Dermis blood vessel endothelial cell (primary cell): ENCODE measurements around the gene TESK2. TPM values are rescaled to one million over a fixed set of nuclear protein-coding genes. Genes with fewer than 3 reads are reported as not detected.
"Not testable (repeated sequence)": the region's sequence is repeated elsewhere in the genome, so short reads cannot be mapped to it uniquely, and the experiment has no call there.

ENCODE experiments used
- DNase-seq: peaks from one replicate; pipeline ENCODE4 v3.0.0; 2010
- total RNA-seq: library from RNA; depleted of rRNA; stranded (reverse); fragments of >200 nt; gene quantifications from 2 replicates; pipeline ENCODE4 v1.2.3, GENCODE V29; 2014

TESK2 gene
- total RNA-seq, 1 donor from 2014 or later: 7.7 TPM

DNA sequence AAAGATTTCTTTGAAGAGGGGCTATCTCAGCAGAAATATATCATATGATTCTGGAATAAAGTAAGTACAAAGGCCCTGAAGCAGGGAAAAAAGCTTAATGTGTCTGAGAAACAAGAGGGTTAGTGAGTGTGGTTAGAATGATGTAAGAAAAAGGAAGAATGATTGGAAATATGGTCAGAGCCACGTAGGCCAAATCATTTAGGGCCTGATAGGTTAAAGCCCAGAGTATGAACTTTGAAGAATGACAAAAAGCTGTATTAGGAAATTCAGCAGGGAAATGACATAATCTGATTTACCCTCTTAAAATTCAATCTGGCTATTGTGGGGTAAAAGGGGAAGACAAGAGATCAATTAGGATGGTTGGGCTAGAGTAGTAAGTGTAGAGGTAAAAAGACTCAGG, 81.7 kb downstream of the TESK2 start:
- no peak for DNase-seq

- DNase-seq: no peak
Measured at GRCh38 chr1:45407629-45408287, 83.2 kb downstream of the TESK2 start.

- DNase-seq: no peak
Measured at GRCh38 chr1:45405636-45406035, 85.3 kb downstream of the TESK2 start.

DNA sequence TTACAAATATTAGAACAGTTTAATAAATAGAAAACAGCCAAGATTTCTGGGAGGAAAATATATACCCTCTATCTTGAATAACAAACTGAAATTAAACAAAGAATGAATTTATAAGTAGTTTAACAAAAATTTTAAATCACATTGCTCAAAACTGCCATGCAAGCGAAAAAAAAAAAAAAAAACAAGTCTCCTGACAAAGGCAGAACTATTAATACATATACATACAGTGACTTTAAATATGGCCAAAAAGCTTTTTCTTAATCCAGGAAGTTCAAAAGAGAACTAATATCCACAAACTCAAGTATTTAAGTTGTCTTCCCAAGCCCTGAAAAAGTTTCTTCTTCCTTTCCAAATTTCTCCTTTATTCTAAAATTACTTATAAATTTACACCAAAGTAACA, 87.2 kb downstream of the TESK2 start:
- no peak for DNase-seq

- DNase-seq: no peak
Measured at GRCh38 chr1:45403298-45403697, 87.7 kb downstream of the TESK2 start.

- no peak for DNase-seq
Measured at GRCh38 chr1:45401524-45401923, 89.4 kb downstream of the TESK2 start.

DNA sequence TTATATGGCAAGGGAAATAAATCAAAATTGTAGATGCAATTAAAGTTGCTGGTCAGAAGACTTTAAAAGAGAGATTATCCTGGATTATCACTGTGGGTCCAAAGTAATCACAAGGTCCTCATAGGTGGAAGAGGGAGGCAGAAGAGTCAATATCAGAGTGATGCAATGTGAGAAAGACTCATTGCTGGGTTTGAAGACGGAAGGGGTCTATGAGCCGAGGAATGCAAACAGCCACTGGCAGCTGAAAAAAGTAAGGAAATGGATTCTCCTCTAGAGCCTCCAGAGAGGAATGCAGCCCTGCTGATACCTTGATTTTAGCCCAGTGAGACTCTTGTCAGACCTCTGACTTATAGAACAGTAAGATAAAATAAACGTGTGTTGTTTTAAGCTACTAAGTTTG, 90.9 kb downstream of the TESK2 start:
- no peak for DNase-seq

DNA sequence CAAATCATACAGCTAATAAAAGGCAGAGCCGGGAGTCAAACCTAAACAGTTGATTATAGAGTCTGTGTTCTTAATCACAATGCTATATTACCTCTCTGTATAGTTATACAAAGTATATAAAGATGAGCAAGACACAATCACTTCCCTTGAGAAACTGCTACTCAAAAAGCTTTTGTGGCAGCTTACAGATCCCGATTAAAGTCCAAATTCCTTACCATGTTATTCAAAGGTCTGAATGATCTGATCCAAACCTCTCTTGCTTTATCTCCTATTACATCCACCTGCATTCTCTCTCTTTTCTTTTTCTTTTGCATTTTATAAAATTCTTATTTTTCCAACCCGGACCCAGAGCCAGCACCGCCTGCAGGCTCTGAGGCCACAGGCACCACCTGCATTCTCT, 93.7 kb downstream of the TESK2 start:
- DNase-seq: no peak

DNA sequence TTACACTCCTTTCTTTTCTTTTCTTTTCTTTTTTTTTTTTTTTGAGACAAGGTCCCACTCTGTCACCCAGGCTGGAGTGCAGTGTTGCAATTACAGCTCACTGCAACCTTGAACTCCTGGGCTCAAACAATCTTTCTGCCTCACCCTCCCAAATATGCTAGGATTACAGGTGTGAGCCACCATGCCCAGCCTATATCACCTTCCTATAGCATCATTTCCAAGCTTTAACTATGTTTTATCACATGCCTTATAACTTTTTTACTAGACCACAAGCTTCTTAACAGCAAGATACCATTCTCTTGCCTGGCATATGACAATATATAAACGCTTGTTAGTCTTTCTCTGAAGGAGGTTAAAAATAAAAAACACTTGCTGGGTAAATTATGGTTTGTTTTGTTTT, 95.4 kb downstream of the TESK2 start:
- DNase-seq: no peak

DNA sequence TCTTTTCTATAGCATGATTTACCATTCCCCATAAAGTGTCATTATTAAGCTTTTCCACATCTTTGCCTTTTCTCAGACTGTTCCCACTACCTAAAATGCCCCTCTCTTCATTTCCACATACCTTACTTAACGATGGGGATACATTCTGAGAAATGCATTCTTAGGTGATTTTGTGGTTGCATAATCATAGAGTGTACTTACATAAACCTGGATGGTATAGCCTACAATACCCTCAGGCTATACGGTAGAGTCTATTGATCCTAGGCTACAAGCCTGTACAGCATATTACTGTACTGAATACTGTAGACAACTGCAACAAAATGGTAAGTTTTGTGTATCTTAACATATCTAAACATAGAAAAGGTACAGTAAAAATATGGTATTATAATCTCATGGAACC, 95.9 kb downstream of the TESK2 start:
- no peak for DNase-seq

- peak; percentile 35 for DNase-seq
Measured at GRCh38 chr1:45394342-45394741, 96.6 kb downstream of the TESK2 start.

DNA sequence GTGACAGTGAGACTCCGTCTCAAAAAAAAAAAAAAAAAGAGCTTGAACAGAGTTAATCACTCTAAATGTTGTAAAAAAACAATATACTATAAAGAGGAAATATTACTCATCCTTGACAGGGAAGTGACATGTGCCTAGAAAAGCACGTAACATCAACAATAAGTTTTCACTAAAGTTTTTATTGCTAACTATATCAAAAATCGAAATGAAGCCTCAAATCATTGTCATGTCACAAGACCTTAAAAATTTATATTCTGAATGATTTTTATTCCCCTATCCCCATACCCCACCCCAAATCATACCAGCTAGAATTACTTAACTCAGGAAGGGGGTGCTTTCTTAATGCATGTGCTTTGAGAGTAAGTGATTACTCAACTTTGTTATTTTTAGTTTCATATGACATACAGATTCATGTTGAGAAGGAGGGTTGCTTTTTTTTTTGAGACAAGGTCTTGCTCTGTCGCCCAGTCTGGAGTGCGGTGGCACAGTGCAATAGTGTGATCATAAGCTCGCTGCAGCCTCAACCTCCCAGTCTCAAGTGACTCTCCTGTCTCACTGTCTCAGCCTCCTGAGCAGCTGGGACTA, 97.2 kb downstream of the TESK2 start:
- DNase-seq: peak; percentile 67

GRCh38 chr1:45386219-45386618, 104.7 kb downstream of the TESK2 start:
- DNase-seq: no peak

- no peak for DNase-seq
Measured at GRCh38 chr1:45385302-45385701, 105.7 kb downstream of the TESK2 start.

DNA sequence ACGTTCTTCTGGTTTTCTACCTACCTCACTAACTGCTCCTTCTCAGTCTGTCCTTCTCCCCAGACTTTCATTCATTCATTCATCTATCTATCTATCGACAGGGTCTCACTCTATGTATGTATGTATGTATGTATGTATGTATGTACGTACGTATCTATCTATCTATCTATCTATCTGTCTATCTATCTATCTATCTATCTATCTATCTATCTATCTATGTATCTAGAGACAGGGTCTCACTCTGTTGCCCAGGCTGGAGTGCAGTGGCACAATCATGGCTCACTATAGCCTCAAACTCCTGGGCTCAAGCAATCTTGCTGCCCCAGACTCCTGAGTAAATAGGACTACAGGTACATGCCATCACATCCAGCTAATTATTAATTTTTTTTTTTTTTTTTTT, 106.8 kb downstream of the TESK2 start:
- DNase-seq: not testable (repeated sequence)

DNA sequence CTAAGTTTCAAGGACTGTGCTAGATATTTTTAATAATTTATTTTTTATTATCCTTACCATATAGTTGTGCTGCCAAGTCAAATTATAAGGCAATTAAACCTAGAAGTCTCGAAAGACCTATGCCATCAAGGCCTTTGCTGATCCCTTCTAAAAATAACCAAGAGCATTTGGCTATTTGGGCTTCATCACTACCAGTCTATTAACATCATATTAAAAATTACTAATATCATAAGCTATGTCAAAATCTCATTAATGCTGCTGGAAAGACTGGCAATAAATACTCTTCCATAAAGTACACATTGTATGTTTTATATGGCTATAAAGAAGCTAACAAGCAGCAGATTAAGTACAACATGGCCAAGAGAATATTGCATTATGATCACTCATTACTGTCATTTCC, 107.8 kb downstream of the TESK2 start:
- no peak for DNase-seq

DNA sequence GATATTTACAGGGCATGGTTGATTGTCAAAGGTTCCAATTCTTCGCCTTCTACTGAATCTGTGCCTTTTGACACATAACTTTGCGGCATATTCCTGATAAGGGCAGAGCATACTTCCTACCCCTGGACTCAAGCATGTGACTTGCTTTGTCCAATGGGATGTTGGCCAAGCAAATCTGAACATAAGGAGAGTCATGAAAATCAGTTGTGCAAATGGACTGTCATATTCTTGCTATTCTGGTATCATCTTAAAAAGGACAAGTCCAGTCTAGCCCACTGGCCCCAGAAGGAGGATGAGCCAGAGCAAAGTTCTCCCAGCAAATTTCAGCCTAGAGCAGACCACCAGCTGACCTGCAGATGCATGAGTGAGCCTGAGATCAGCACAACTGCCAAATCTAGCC, 109.7 kb downstream of the TESK2 start:
- DNase-seq: no peak

DNA sequence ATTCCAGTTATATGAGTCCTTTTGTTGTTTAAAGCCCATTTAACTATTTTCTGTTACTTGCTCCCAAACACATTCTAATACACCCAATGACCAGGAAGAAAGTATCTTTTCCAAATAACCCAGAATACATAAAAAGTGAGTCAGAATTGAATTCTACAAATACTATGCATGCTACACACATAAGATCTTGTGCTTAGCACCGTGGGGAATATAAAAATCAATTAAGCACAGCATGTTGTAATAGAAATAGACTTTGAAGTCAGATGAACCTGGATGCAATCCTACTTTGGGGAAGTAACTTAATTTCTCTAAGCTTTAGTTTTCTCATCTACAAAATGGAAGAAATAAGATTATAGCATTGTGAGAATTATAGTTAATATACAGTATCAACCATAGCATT, 110.2 kb downstream of the TESK2 start:
- DNase-seq: no peak

- DNase-seq: no peak
Measured at GRCh38 chr1:45380125-45380524, 110.8 kb downstream of the TESK2 start.

- DNase-seq: no peak
Measured at GRCh38 chr1:45379524-45379923, 111.4 kb downstream of the TESK2 start.

GRCh38 chr1:45378184-45378583, 112.8 kb downstream of the TESK2 start:
- no peak for DNase-seq

- peak; percentile 10 for DNase-seq
Measured at GRCh38 chr1:45375104-45376090, 115.6 kb downstream of the TESK2 start.

GRCh38 chr1:45373573-45373972, 117.4 kb downstream of the TESK2 start:
- DNase-seq: no peak

- no peak for DNase-seq
Measured at GRCh38 chr1:45370575-45370974, 120.4 kb downstream of the TESK2 start.
